ENCODE results near the gene OR5C1.

DNA sequence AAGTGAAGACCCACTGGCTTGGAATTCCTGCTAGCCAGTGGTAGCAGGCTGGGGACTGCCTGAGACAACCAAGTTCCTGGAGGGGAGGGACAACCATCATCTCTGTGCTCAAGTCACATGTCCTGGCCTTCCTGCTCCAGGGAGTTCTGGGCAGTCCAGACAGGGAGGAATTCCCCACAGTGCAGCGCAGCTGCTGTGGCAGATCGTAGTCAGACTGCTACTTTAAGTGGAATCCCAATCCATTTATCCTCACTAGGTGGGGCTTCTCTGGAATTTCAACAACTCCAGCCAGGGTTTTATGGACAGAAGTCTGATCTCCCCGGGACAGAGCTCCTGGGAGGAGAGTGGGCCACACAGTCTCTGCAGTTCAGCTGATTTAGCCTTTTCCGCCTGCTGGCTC, 20.9 kb upstream of the OR5C1 start:
- TF ChIP-seq USF1 (CRISPR knock-in tag; IDR thresholded peaks at IDR 0.05) (no peak), NR2C2 (CRISPR knock-in tag; IDR thresholded peaks at IDR 0.05) (no peak), CREB1 (CRISPR knock-in tag; IDR thresholded peaks at IDR 0.05) (no peak), IRF2 (CRISPR knock-in tag; IDR thresholded peaks at IDR 0.05; ENCODE audit: borderline replicate concordance, low read depth) (no peak), NFYB (CRISPR knock-in tag; conservative IDR thresholded peaks at IDR 0.05; ENCODE audit: low read depth) (no peak), TEAD4 (CRISPR knock-in tag; IDR thresholded peaks at IDR 0.05) (no peak)
- TF ChIP-seq, protein P1, sequence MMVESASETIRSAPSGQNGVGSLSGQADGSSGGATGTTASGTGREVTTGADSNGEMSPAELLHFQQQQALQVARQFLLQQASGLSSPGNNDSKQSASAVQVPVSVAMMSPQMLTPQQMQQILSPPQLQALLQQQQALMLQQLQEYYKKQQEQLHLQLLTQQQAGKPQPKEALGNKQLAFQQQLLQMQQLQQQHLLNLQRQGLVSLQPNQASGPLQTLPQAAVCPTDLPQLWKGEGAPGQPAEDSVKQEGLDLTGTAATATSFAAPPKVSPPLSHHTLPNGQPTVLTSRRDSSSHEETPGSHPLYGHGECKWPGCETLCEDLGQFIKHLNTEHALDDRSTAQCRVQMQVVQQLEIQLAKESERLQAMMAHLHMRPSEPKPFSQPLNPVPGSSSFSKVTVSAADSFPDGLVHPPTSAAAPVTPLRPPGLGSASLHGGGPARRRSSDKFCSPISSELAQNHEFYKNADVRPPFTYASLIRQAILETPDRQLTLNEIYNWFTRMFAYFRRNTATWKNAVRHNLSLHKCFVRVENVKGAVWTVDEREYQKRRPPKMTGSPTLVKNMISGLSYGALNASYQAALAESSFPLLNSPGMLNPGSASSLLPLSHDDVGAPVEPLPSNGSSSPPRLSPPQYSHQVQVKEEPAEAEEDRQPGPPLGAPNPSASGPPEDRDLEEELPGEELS (CRISPR knock-in tag; IDR thresholded peaks at IDR 0.05) = no peak
- TF ChIP-seq, protein P2, sequence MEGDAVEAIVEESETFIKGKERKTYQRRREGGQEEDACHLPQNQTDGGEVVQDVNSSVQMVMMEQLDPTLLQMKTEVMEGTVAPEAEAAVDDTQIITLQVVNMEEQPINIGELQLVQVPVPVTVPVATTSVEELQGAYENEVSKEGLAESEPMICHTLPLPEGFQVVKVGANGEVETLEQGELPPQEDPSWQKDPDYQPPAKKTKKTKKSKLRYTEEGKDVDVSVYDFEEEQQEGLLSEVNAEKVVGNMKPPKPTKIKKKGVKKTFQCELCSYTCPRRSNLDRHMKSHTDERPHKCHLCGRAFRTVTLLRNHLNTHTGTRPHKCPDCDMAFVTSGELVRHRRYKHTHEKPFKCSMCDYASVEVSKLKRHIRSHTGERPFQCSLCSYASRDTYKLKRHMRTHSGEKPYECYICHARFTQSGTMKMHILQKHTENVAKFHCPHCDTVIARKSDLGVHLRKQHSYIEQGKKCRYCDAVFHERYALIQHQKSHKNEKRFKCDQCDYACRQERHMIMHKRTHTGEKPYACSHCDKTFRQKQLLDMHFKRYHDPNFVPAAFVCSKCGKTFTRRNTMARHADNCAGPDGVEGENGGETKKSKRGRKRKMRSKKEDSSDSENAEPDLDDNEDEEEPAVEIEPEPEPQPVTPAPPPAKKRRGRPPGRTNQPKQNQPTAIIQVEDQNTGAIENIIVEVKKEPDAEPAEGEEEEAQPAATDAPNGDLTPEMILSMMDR (IDR thresholded peaks at IDR 0.05) = no peak
- TF ChIP-seq, protein P3, sequence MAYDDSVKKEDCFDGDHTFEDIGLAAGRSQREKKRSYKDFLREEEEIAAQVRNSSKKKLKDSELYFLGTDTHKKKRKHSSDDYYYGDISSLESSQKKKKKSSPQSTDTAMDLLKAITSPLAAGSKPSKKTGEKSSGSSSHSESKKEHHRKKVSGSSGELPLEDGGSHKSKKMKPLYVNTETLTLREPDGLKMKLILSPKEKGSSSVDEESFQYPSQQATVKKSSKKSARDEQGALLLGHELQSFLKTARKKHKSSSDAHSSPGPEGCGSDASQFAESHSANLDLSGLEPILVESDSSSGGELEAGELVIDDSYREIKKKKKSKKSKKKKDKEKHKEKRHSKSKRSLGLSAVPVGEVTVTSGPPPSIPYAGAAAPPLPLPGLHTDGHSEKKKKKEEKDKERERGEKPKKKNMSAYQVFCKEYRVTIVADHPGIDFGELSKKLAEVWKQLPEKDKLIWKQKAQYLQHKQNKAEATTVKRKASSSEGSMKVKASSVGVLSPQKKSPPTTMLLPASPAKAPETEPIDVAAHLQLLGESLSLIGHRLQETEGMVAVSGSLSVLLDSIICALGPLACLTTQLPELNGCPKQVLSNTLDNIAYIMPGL (CRISPR knock-in tag; IDR thresholded peaks at IDR 0.05) = no peak
- TF ChIP-seq, protein P4, sequence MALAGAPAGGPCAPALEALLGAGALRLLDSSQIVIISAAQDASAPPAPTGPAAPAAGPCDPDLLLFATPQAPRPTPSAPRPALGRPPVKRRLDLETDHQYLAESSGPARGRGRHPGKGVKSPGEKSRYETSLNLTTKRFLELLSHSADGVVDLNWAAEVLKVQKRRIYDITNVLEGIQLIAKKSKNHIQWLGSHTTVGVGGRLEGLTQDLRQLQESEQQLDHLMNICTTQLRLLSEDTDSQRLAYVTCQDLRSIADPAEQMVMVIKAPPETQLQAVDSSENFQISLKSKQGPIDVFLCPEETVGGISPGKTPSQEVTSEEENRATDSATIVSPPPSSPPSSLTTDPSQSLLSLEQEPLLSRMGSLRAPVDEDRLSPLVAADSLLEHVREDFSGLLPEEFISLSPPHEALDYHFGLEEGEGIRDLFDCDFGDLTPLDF (CRISPR knock-in tag; IDR thresholded peaks at IDR 0.05) = no peak
